HG03196 (cell line): ENCODE data around the gene ARHGAP40.

Experiments
- ATAC-seq: cut with Tn5 transposase; IDR thresholded peaks from one replicate; pipeline ENCODE4 v1.9.1; 2021; ENCODE audit not compliant: unreplicated experiment

The ARHGAP40 gene

GRCh38 chr20:38673725-38674091 is 72.1 kb downstream of the ARHGAP40 start:
- no peak for ATAC-seq

- no peak for ATAC-seq
Observed at GRCh38 chr20:38674092-38674764, 72.6 kb downstream of the ARHGAP40 start.

GRCh38 chr20:38674765-38675133 is 73.1 kb downstream of the ARHGAP40 start:
- no peak for ATAC-seq

GRCh38 chr20:38676576-38676975 is 75.0 kb downstream of the ARHGAP40 start:
- ATAC-seq = no peak

GRCh38 chr20:38680500-38681306 is 79.1 kb downstream of the ARHGAP40 start:
- no peak for ATAC-seq

GRCh38 chr20:38685271-38685670 is 83.7 kb downstream of the ARHGAP40 start:
- no peak for ATAC-seq

- ATAC-seq = no peak
Observed at GRCh38 chr20:38685853-38686473, 84.4 kb downstream of the ARHGAP40 start.

- ATAC-seq = no peak
Observed at GRCh38 chr20:38692436-38693411, 91.1 kb downstream of the ARHGAP40 start.

GRCh38 chr20:38697306-38697705 is 95.7 kb downstream of the ARHGAP40 start:
- ATAC-seq = no peak

- ATAC-seq = no peak
Observed at GRCh38 chr20:38698541-38698940, 96.9 kb downstream of the ARHGAP40 start.

- ATAC-seq = no peak
Observed at GRCh38 chr20:38700141-38700540, 98.5 kb downstream of the ARHGAP40 start.
